ENCODE results near the gene FBXO27. TPM values are rescaled to one million over a fixed set of nuclear protein-coding genes. Genes with fewer than 3 reads are reported as not detected.
"Not testable (repeated sequence)": the region's sequence is repeated elsewhere in the genome, so short reads cannot be mapped to it uniquely, and the experiment has no call there.

Gene FBXO27
- total RNA-seq, 2 experiments from 2014 or later = 1.9 to 2.3 TPM

- H3K4me1 Mint-ChIP-seq (ENCODE audit: low read depth) = no peaks in the 10 kb centered on the region
- TF ChIP-seq, protein P1, sequence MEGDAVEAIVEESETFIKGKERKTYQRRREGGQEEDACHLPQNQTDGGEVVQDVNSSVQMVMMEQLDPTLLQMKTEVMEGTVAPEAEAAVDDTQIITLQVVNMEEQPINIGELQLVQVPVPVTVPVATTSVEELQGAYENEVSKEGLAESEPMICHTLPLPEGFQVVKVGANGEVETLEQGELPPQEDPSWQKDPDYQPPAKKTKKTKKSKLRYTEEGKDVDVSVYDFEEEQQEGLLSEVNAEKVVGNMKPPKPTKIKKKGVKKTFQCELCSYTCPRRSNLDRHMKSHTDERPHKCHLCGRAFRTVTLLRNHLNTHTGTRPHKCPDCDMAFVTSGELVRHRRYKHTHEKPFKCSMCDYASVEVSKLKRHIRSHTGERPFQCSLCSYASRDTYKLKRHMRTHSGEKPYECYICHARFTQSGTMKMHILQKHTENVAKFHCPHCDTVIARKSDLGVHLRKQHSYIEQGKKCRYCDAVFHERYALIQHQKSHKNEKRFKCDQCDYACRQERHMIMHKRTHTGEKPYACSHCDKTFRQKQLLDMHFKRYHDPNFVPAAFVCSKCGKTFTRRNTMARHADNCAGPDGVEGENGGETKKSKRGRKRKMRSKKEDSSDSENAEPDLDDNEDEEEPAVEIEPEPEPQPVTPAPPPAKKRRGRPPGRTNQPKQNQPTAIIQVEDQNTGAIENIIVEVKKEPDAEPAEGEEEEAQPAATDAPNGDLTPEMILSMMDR (IDR thresholded peaks at IDR 0.05) = no peak
- ChIA-PET CTCF (interaction anchor here (1.0 kb wide), 1 partner anchor 15 kb away, joined by 4 read pairs; the partner anchor contains the start of gene FBXO17), POLR2A (no interaction called here)
- intact Hi-C loops (cut with micrococcal nuclease) = no loop called here
- H3K4me3 Mint-ChIP-seq = no peak overlapping the region
- H3K36me3 Mint-ChIP-seq (ENCODE audit: low read depth) = no peaks in the 10 kb centered on the region
- ATAC-seq (no peak), DNase-seq (no peak)
- H3K27me3 Mint-ChIP-seq = peaks cover 21% of the 10 kb centered on the region
- no peaks in the 10 kb centered on the region for H3K9me3 Mint-ChIP-seq
- no peak overlapping the region for H3K27ac Mint-ChIP-seq
Measured at GRCh38 chr19:38990949-38991697, 41.2 kb downstream of the FBXO27 start.

DNA sequence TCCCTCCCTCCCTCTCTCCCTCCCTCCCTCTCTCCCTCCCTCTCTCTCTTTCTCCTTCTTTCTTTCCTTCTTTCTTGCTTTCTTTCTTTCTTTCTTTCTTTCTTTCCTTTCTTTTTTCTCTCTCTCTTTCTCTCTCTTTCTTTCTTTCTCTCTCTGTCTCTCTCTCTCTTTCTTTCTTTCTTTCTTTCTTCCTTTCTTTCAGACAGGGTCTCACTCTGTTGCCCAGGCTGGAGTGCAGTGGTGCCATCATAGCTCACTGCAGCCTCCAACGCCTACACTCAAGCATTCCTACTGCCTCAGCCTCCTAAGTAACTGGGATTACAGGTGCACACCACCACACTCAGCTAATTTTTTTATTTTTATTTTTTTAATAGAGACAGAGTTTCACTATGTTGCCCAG lies 42.7 kb downstream of the FBXO27 start:
- H3K27ac Mint-ChIP-seq; intact Hi-C loops (cut with micrococcal nuclease): not testable (repeated sequence)

GRCh38 chr19:38989066-38989605 lies 43.2 kb downstream of the FBXO27 start:
- ChIA-PET CTCF (interaction anchor here (0.7 to 1.4 kb wide), 3 partner anchors 12 to 63 kb away, joined by 3 to 4 read pairs (median 3); partner anchors contain the start of genes MRPS12 and SARS2), POLR2A (no interaction called here)
- DNase-seq (no peak), ATAC-seq (no peak)
- Mint-ChIP-seq H3K4me1 (ENCODE audit: low read depth) (no peaks in the 10 kb centered on the region), H3K9me3 (no peaks in the 10 kb centered on the region), H3K27ac (no peak overlapping the region), H3K4me3 (no peak overlapping the region), H3K36me3 (ENCODE audit: low read depth) (no peaks in the 10 kb centered on the region), H3K27me3 (peaks cover 19% of the 10 kb centered on the region)
- TF ChIP-seq, protein P1 (IDR thresholded peaks at IDR 0.05) = no peak
- intact Hi-C loops (cut with micrococcal nuclease) = no loop called here

More for the DNA sequence above, 42.7 kb downstream of the FBXO27 start:
- H3K4me3 Mint-ChIP-seq; H3K9me3 Mint-ChIP-seq; H3K4me1 Mint-ChIP-seq (ENCODE audit: low read depth); DNase-seq; POLR2A ChIA-PET; ATAC-seq; H3K36me3 Mint-ChIP-seq (ENCODE audit: low read depth): not testable (repeated sequence)
- CTCF ChIA-PET = interaction anchor here (0.7 to 1.4 kb wide), 2 partner anchors 12 to 63 kb away, joined by 3 read pairs; no protein-coding TSS in a partner anchor
- H3K27me3 Mint-ChIP-seq = peaks cover 19% of the 10 kb centered on the region

- H3K4me3 Mint-ChIP-seq; ATAC-seq; H3K36me3 Mint-ChIP-seq (ENCODE audit: low read depth); intact Hi-C loops (cut with micrococcal nuclease); DNase-seq; H3K27ac Mint-ChIP-seq; H3K9me3 Mint-ChIP-seq; H3K4me1 Mint-ChIP-seq (ENCODE audit: low read depth): not testable (repeated sequence)
- peaks cover 18% of the 10 kb centered on the region for H3K27me3 Mint-ChIP-seq
- POLR2A ChIA-PET = interaction anchor here (0.6 kb wide), 1 partner anchor 274 kb away, joined by 3 read pairs; no protein-coding TSS in a partner anchor
- CTCF ChIA-PET = interaction anchor here (0.7 to 1.4 kb wide), 2 partner anchors 11 to 58 kb away, joined by 3 to 4 read pairs; partner anchors contain the start of genes MRPS12 and SARS2
Measured at GRCh38 chr19:38988627-38989026, 43.7 kb downstream of the FBXO27 start.

- H3K27ac Mint-ChIP-seq; POLR2A ChIA-PET; H3K4me1 Mint-ChIP-seq (ENCODE audit: low read depth); H3K4me3 Mint-ChIP-seq; H3K36me3 Mint-ChIP-seq (ENCODE audit: low read depth); CTCF ChIA-PET; DNase-seq; ATAC-seq; H3K9me3 Mint-ChIP-seq; intact Hi-C loops (cut with micrococcal nuclease): not testable (repeated sequence)
- H3K27me3 Mint-ChIP-seq = peaks cover 10% of the 10 kb centered on the region
Measured at GRCh38 chr19:38987745-38988144, 44.6 kb downstream of the FBXO27 start.

DNA sequence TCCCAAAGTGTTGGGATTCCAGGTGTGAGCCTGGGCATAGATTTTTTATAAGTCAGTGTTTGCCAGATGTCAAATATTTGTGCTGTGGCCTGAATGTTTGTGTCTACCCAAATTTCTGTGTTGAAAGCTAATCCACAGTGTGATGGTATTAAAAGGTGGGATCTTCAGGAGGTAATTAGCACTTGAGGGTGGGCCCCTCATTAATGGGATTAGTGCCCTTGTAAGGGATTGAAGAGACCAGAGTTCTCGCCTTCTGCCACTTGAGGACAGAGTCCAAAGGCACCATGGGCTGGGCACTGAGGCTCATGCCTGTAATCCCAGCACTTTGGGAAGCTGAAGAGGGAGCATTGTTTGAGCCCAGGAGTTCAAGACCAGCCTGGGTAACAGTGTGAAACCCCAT lies 47.1 kb downstream of the FBXO27 start:
- no peaks in the 10 kb centered on the region for H3K4me1 Mint-ChIP-seq (ENCODE audit: low read depth)
- no peaks in the 10 kb centered on the region for H3K36me3 Mint-ChIP-seq (ENCODE audit: low read depth)
- intact Hi-C loops (cut with micrococcal nuclease) = no loop called here
- peaks cover 2% of the 10 kb centered on the region for H3K27me3 Mint-ChIP-seq
- H3K9me3 Mint-ChIP-seq = no peaks in the 10 kb centered on the region
- ChIA-PET POLR2A (no interaction called here), CTCF (interaction anchor here (0.9 kb wide), 1 partner anchor 11 kb away, joined by 3 read pairs; no protein-coding TSS in a partner anchor)
- DNase-seq (no peak), ATAC-seq (no peak)
- no peak overlapping the region for H3K4me3 Mint-ChIP-seq
- TF ChIP-seq, protein P1 (IDR thresholded peaks at IDR 0.05) = no peak
- no peak overlapping the region for H3K27ac Mint-ChIP-seq
